Central memory CD4-positive, alpha-beta T cell (primary cell): ENCODE measurements around the gene HPD.
"Not testable (repeated sequence)": the region's sequence is repeated elsewhere in the genome, so short reads cannot be mapped to it uniquely, and the experiment has no call there.

Source experiments
- DNase-seq: peaks from one replicate; pipeline ENCODE4 v3.0.0; 2022

Gene HPD

GRCh38 chr12:121861636-121862254, 3.1 kb upstream of the HPD start:
- DNase-seq = no peak

- not testable (repeated sequence) for DNase-seq
Observed at GRCh38 chr12:121860699-121861098, 2.0 kb upstream of the HPD start.

DNA sequence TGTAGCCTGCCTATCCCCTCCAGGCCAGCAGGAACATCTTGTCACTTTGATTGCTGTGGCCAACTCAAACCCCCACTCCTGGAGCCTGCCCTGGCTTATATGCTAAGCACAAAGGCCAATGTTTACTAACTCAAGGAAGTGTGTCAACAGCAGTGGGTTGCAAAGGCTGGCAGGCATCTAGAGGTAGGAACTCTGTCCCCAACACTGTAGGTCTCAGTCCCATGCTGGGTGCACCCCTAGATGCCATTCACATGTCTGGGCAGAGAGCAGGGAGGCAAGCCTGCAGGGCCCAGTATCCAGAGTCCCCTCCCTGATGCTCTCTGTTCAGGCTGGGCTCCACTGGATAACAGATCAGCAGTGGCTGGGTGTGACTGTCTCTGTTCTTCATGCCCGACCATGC, 1.6 kb upstream of the HPD start:
- no peak for DNase-seq

- no peak for DNase-seq
Observed at GRCh38 chr12:121858318-121858661, 369 bp downstream of the HPD start.

DNA sequence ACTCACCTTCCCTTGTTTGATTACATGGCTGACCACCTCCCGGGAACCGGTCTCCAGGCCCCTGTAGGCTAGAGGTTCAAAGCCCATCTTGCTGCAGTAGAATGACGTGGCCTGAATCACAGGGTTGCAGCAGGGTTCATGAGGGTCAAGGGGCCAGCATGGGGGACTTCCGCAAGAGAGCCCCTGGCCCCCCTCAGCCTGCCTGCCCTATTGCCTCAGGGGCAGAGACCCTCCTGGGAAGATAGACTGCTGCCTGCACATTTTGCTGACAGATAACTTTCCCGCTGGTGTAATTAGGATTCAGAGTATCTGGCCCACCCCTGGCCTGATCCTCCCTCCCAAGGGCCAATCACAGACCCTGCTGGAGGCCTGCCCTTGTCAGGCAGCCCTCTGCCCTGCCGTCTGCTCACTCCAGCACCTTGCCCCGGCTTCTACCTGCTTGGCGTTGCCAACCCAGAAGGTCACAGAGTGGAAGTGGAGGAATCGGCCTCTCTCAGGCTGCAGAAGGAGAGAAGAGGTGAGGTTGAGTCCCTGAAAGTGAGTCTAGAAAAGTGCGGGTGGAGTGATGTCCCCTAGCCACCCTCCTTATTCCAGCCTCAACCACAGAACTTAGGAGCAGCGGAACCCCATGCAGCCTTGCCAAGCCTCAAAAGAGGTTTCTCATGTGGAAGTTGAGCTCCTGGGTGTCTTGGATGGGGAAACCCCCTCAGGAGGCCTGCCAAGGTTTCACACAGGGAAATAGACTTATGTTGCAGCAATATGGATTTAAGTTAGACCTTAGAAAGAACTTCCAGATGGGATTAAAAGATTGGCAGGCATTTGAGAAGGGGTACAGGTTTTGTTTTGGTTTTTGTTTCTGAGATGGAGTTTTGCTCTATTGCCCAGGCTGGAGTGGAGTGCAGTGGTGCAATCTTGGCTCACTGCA, 1.1 kb downstream of the HPD start:
- DNase-seq = no peak

GRCh38 chr12:121852392-121852791, 6.3 kb downstream of the HPD start:
- not testable (repeated sequence) for DNase-seq

- DNase-seq = no peak
Observed at GRCh38 chr12:121849665-121850064, 9.0 kb downstream of the HPD start.

DNA sequence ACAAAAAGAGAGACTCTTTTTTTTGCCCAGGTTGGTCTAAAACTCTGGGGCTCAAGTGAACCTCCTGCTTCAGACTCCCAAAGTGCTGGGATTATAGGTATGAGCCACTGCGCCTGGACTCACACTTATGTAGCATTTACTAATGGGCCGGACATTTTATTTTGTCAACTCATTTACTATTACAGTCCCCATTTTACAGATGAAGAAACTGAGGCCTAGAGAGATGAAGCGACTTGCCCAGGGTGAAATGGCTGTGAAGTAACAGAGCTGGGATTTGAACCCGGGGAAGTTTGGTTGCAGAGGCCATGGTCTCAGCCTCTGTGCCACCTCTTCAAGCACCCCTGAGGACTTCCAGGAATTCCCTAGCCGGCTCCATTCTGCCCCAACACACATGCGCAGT, 9.4 kb downstream of the HPD start:
- no peak for DNase-seq

DNA sequence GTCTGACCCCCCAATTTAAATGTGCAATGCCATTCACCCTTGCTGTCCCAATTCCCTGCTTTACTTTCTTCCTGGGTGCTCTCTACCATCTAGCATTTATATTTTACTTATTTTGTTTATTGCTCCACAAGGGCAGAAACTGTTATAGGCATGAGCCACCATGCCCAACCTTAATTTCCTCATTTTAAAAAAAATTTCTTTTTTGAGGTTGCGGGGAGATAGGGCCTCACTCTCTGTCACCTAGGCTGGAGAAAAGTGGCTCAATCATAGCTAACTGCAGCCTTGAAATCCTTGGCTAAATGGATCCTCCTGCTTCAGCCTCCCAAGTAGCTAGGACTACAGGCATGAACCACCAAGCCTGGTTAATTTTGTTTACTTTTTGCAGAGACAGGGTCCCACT, 13.0 kb downstream of the HPD start:
- no peak for DNase-seq

DNA sequence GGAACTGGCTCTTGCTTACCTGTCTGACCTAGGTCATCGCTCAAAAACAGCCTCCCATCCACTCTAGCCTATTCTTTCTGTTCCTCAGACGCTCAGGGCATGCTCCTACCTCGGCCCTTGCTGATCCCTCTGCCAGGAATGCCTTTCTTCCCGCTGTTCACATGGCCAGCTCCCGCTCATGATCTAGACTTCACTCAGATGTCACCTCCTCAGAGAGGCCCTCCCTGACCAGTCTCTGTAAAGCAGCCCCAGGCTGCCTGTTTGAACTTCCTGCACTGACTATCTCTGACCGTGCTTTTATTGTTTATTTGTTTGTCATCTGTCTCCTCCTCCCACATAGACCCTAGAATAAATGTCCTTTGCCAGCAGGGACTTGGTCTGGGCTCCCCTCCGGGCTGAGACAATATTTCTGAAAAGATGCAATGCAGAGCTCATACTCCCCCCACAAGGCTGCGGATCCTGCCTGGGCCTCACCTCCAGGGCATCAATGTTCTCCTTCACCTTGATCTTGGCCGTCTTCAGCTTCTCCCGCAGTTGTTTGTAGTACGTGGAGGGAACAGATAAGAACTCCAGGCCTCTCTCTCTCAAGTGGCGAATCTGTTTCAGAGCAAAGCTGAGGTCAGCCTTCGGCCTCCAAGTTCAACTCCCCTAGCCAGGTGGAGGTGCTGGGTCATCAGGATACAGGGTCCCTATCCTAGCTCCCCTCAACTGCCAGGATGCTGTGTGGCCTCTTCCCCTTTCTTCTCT, 15.2 kb downstream of the HPD start:
- DNase-seq = no peak

DNA sequence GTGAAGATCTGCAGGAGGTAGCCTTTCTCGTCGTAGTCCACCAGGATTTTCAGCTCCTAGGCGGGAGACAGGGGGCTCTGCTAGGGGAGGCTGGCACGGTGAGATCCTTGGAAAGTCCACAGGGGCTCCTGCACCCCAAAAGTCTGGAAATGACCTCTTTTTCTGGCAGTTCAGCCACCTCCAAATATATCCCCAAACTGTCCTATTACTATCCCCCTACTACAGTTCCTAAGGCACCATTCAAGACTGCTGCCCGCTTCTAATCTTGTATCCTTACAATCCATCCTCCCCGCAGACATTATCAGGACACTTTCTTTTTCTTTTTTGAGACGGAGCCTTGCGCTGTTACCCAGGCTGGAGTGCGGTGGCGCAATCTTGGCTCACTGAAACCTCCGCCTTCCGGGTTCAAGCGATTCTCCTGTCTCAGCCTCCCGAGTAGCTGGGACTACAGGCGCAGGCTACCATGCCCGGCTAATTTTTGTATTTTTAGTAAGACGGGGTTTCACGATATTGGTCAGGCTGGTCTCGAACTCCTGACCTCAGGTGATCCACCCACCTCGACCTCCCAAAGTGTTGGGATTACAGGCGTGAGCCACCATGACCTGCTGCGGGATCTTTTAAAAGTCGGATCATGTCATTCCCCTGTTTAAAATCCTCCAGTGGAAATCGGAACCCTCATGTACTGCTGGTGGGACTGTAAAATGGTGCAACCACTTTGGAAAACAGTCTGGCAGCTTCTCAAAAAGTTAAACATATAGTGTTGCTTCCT, 18.5 kb downstream of the HPD start:
- DNase-seq = no peak

- DNase-seq = peak; percentile 99
Observed at GRCh38 chr12:121839106-121839992, 19.3 kb downstream of the HPD start.

DNA sequence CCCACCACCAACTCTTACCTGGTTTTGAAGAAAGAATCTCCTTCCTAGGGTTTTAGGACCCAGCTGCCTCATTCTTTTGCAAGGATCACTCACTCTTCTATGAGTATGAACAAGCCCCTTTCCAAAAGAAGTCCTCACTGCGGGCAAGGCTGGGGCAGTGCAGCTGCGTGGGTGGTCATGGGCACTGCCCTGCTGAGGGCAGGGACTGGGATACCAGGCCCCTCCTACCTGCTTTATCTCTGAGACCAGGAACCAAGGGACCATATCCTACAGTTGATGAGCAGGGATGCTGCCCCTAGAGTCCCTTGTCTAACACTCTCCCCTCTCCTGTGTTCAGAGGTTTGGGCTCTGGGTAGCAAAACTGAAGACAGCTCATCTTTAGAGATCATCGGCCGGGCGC, 20.5 kb downstream of the HPD start:
- no peak for DNase-seq

GRCh38 chr12:121837680-121838079, 21.0 kb downstream of the HPD start:
- DNase-seq = no peak

DNA sequence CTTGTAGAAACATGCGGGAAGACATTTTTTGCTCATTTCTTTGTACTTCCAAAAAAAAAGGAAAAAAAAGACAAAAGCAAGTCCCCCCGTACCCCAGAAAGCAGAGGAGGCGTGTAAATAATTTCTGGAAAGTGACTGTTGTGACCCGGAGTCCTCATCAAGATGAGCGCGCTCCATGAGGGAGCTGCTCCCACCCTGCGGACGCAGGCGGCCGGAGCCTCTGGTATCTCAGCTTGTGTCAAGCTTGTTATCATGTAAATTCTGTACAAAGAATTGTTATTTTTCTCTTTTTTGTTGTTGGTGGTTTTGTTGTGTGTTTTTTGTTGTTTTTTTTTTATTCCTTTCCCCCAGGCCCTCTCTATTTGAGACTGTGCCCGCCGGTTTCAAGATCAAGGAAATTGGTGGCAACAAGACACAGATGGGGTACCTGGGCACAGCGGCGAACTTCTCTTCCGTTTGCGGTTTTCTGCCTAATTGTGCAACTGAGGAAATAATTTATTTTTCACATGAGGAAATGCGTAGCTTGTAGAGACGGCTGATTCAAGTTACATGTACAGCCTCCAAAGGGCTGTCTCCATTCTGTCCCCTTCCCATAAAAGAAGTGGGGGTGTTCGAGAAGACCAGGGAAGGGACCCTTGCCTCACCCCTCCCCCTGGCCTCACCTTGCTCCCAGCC, 27.0 kb downstream of the HPD start:
- DNase-seq = no peak

- no peak for DNase-seq
Observed at GRCh38 chr12:121830588-121831265, 27.9 kb downstream of the HPD start.

- DNase-seq = no peak
Observed at GRCh38 chr12:121830134-121830533, 28.5 kb downstream of the HPD start.

- no peak for DNase-seq
Observed at GRCh38 chr12:121829250-121829918, 29.3 kb downstream of the HPD start.

GRCh38 chr12:121828826-121829225, 29.8 kb downstream of the HPD start:
- no peak for DNase-seq

GRCh38 chr12:121828306-121828705, 30.4 kb downstream of the HPD start:
- DNase-seq = no peak
